ENCODE data around the gene TDRD1.

TDRD1 gene

DNA sequence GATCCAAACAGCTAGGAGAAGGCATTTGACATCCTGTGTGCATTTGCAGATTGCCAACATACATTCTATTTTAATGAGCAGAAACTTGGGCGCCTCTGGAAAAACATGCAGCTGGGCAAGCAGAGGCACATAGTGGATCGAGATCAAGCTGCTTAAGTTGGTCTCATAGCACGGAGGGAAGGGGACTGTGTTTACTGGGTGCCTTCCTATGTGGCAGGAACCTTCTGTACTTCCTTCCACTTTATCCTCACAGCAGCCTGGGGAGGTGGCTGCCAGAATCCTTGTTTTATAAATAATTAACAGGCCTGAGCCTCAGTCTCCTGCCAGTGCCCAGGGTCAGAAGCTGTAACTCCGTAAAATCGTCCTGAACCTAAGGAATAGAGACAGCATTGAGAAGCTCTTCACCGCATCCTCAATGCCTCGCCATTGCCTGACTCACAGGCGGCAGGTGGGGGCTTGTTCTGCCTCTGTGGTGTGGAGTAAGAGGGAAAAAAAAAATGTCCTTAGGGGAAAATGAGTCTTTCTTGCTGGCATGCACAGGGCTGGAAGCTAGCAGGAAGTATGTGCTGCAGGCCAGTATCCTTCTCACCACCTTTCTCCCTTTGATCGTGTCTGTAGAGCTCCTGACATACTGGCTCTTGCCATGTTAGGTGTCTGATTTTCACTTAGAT is 66.1 kb downstream of the TDRD1 start:
- no peak overlapping the region for H3K27ac ChIP-seq (ENCODE audit: low read depth, low read length, severe bottlenecking)
- no peak overlapping the region for H3K4me3 ChIP-seq (ENCODE audit: extremely low read depth, insufficient read depth, low read length, poor library complexity, severe bottlenecking)
- H3K9me3 ChIP-seq (ENCODE audit: control insufficient read depth, low read length), result no peaks in the 10 kb centered on the region
- H3K4me1 ChIP-seq (ENCODE audit: control insufficient read depth, insufficient read depth, low read length, poor library complexity, severe bottlenecking), result no peaks in the 10 kb centered on the region
- H3K36me3 ChIP-seq (ENCODE audit: control insufficient read depth, insufficient read depth, low read length), result no peaks in the 10 kb centered on the region
- 87 to 91% methylated on average over 8 to 9 of the region's 9 CpGs for WGBS, 2 experiments (ENCODE audit: insufficient coverage in 2 of 2)

GRCh38 chr10:114246679-114247305 is 67.6 kb downstream of the TDRD1 start:
- H3K36me3 ChIP-seq (ENCODE audit: control insufficient read depth, insufficient read depth, low read length), result no peaks in the 10 kb centered on the region
- no peaks in the 10 kb centered on the region for H3K9me3 ChIP-seq (ENCODE audit: control insufficient read depth, low read length)
- WGBS, 2 experiments (ENCODE audit: insufficient coverage in 2 of 2), result 92 to 100% methylated on average over 5 to 6 of the region's 7 CpGs
- H3K4me3 ChIP-seq (ENCODE audit: extremely low read depth, insufficient read depth, low read length, poor library complexity, severe bottlenecking), result no peak overlapping the region
- no peaks in the 10 kb centered on the region for H3K4me1 ChIP-seq (ENCODE audit: control insufficient read depth, insufficient read depth, low read length, poor library complexity, severe bottlenecking)
- H3K27ac ChIP-seq (ENCODE audit: low read depth, low read length, severe bottlenecking), result no peak overlapping the region

GRCh38 chr10:114250236-114250635 is 71.1 kb downstream of the TDRD1 start:
- no peaks in the 10 kb centered on the region for H3K4me1 ChIP-seq (ENCODE audit: control insufficient read depth, insufficient read depth, low read length, poor library complexity, severe bottlenecking)
- H3K27ac ChIP-seq (ENCODE audit: low read depth, low read length, severe bottlenecking), result no peak overlapping the region
- no peak overlapping the region for H3K4me3 ChIP-seq (ENCODE audit: extremely low read depth, insufficient read depth, low read length, poor library complexity, severe bottlenecking)
- no peaks in the 10 kb centered on the region for H3K9me3 ChIP-seq (ENCODE audit: control insufficient read depth, low read length)
- WGBS, 2 experiments (ENCODE audit: insufficient coverage in 2 of 2), result 97 to 100% methylated on average over 2 to 4 of the region's 6 CpGs
- H3K36me3 ChIP-seq (ENCODE audit: control insufficient read depth, insufficient read depth, low read length), result no peaks in the 10 kb centered on the region

DNA sequence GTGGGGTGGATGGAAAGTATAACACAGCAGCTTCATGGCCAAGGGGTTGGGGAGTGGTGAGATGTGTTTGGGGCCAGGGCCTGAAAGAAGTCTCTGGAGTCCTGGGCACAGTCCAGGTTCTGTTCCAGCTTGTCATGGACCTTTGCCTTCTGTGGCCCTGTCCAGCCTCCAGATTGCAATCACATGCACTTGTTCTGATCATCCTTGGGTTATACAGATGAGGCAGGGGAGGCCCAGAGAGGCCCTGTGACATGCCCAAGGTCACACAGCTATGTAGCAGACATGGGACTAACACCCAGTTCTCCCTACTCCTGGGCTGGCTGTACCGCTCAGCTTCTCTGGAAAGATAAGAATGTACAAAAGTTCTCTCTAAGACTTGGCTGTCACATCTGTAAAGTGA is 71.6 kb downstream of the TDRD1 start:
- no peak overlapping the region for H3K27ac ChIP-seq (ENCODE audit: low read depth, low read length, severe bottlenecking)
- H3K9me3 ChIP-seq (ENCODE audit: control insufficient read depth, low read length), result no peaks in the 10 kb centered on the region
- no peaks in the 10 kb centered on the region for H3K36me3 ChIP-seq (ENCODE audit: control insufficient read depth, insufficient read depth, low read length)
- no CpG with 5 or more reads among the region's 1 CpG for WGBS, 2 experiments (ENCODE audit: insufficient coverage in 2 of 2)
- no peaks in the 10 kb centered on the region for H3K4me1 ChIP-seq (ENCODE audit: control insufficient read depth, insufficient read depth, low read length, poor library complexity, severe bottlenecking)
- H3K4me3 ChIP-seq (ENCODE audit: extremely low read depth, insufficient read depth, low read length, poor library complexity, severe bottlenecking), result no peak overlapping the region

GRCh38 chr10:114252092-114252491 is 72.9 kb downstream of the TDRD1 start:
- WGBS, 2 experiments (ENCODE audit: insufficient coverage in 2 of 2), result 92 to 93% methylated on average over 4 of the region's 5 CpGs
- Histone ChIP-seq H3K27ac (ENCODE audit: low read depth, low read length, severe bottlenecking) (no peak overlapping the region), H3K4me1 (ENCODE audit: control insufficient read depth, insufficient read depth, low read length, poor library complexity, severe bottlenecking) (peaks cover 3% of the 10 kb centered on the region), H3K36me3 (ENCODE audit: control insufficient read depth, insufficient read depth, low read length) (no peaks in the 10 kb centered on the region), H3K9me3 (ENCODE audit: control insufficient read depth, low read length) (no peaks in the 10 kb centered on the region), H3K4me3 (ENCODE audit: extremely low read depth, insufficient read depth, low read length, poor library complexity, severe bottlenecking) (no peak overlapping the region)

DNA sequence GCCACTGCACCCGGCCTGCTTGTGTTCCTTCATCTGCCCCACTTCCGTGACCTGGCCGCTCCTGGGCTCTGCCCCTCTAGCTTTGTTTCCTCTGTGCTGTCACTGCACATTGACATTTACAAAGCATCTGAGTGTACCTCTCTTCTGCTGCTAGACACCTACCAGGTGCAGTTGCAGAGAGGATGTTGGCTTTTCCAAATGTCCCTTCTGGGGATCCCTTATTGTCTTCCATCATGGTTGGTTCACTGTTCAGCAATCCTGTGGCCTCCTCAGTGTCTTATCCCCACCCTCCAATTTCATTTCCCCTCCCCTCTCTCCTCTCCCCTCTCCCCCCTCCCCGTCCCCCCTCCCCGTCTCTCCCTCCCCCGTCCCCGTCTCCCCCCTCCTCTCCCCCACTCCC is 73.7 kb downstream of the TDRD1 start:
- H3K36me3 ChIP-seq (ENCODE audit: control insufficient read depth, insufficient read depth, low read length), result no peaks in the 10 kb centered on the region
- peaks cover 11% of the 10 kb centered on the region for H3K4me1 ChIP-seq (ENCODE audit: control insufficient read depth, insufficient read depth, low read length, poor library complexity, severe bottlenecking)
- 93 to 94% methylated on average over 2 to 3 of the region's 7 CpGs for WGBS, 2 experiments (ENCODE audit: insufficient coverage in 2 of 2)
- no peak overlapping the region for H3K27ac ChIP-seq (ENCODE audit: low read depth, low read length, severe bottlenecking)
- no peaks in the 10 kb centered on the region for H3K9me3 ChIP-seq (ENCODE audit: control insufficient read depth, low read length)
- no peak overlapping the region for H3K4me3 ChIP-seq (ENCODE audit: extremely low read depth, insufficient read depth, low read length, poor library complexity, severe bottlenecking)

DNA sequence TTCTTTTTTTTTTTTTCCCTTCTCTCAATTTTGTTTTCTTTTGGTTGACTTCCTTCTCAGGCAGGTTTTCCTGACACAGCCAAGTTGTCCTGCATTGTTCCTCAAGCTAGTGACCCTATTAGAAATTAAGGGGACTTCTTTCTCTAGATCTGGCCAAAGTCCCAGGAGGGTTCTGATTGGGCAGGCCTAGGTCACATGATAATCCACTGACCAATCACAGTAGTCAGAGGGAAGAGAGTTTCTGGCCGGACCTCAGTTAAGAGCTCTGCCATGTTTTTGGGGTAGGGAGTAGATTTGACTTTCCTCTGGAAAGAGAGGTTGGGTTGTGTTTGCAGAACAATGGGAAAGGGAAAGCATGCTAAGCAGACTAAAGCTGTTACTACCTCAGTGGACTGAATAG is 76.1 kb downstream of the TDRD1 start:
- Histone ChIP-seq H3K9me3 (ENCODE audit: control insufficient read depth, low read length) (no peaks in the 10 kb centered on the region), H3K27ac (ENCODE audit: low read depth, low read length, severe bottlenecking) (no peak overlapping the region), H3K4me3 (ENCODE audit: extremely low read depth, insufficient read depth, low read length, poor library complexity, severe bottlenecking) (no peak overlapping the region), H3K4me1 (ENCODE audit: control insufficient read depth, insufficient read depth, low read length, poor library complexity, severe bottlenecking) (peaks cover 32% of the 10 kb centered on the region), H3K36me3 (ENCODE audit: control insufficient read depth, insufficient read depth, low read length) (no peaks in the 10 kb centered on the region)
- 80 to 100% methylated on average over 1 of the region's 1 CpG for WGBS, 2 experiments (ENCODE audit: insufficient coverage in 2 of 2)

DNA sequence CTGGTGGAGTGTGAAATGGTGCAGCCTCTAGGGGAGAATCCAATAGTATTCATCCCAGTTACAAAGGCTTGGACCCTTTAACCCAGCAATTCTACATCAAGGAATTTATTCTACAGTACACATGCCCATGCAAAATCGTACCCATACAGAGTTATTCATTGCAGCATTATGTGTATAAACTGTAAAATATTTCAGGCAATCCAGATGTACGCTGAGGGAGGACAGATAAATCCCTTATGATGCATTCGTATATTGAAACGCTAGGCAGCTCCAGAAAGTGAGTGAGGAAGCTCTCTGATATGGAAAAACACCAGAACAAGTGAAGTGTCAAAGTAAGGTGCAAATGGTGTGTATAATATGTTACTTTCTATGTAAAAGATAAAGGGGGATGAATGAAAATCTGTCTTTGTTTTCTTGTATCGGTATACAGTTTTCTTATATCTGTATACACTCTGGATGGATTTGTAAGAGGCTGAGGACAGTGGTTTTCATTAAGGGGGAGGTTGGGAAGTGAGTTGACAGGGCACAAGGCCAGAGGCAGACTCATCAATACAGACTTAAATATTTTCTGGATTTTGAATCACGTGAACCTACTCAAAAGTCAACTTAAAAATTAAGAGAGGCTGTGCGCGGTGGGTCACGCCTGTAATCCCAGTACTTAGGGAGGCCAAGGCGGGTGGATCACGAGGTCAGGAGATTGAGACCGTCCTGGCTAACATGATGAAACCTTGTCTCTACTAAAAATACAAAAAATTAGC is 77.0 kb downstream of the TDRD1 start:
- Histone ChIP-seq H3K36me3 (ENCODE audit: control insufficient read depth, insufficient read depth, low read length) (no peaks in the 10 kb centered on the region), H3K4me1 (ENCODE audit: control insufficient read depth, insufficient read depth, low read length, poor library complexity, severe bottlenecking) (peaks cover 39% of the 10 kb centered on the region), H3K9me3 (ENCODE audit: control insufficient read depth, low read length) (no peaks in the 10 kb centered on the region), H3K27ac (ENCODE audit: low read depth, low read length, severe bottlenecking) (no peak overlapping the region), H3K4me3 (ENCODE audit: extremely low read depth, insufficient read depth, low read length, poor library complexity, severe bottlenecking) (no peak overlapping the region)
- 89 to 97% methylated on average over 11 of the region's 12 CpGs for WGBS, 2 experiments (ENCODE audit: insufficient coverage in 2 of 2)

GRCh38 chr10:114256822-114257221 is 77.7 kb downstream of the TDRD1 start:
- H3K27ac ChIP-seq (ENCODE audit: low read depth, low read length, severe bottlenecking), result no peak overlapping the region
- H3K4me1 ChIP-seq (ENCODE audit: control insufficient read depth, insufficient read depth, low read length, poor library complexity, severe bottlenecking), result peaks cover 42% of the 10 kb centered on the region
- no peak overlapping the region for H3K4me3 ChIP-seq (ENCODE audit: extremely low read depth, insufficient read depth, low read length, poor library complexity, severe bottlenecking)
- H3K36me3 ChIP-seq (ENCODE audit: control insufficient read depth, insufficient read depth, low read length), result no peaks in the 10 kb centered on the region
- 100% methylated on average over 1 of the region's 3 CpGs for WGBS, 2 experiments (ENCODE audit: insufficient coverage in 2 of 2)
- no peaks in the 10 kb centered on the region for H3K9me3 ChIP-seq (ENCODE audit: control insufficient read depth, low read length)

- H3K9me3 ChIP-seq (ENCODE audit: control insufficient read depth, low read length), result no peaks in the 10 kb centered on the region
- H3K36me3 ChIP-seq (ENCODE audit: control insufficient read depth, insufficient read depth, low read length), result no peaks in the 10 kb centered on the region
- WGBS, 2 experiments (ENCODE audit: insufficient coverage in 2 of 2), result 60 to 78% methylated on average over 2 to 3 of the region's 3 CpGs
- peaks cover 42% of the 10 kb centered on the region for H3K4me1 ChIP-seq (ENCODE audit: control insufficient read depth, insufficient read depth, low read length, poor library complexity, severe bottlenecking)
- peak overlapping the region; percentile 62 for H3K27ac ChIP-seq (ENCODE audit: low read depth, low read length, severe bottlenecking)
- H3K4me3 ChIP-seq (ENCODE audit: extremely low read depth, insufficient read depth, low read length, poor library complexity, severe bottlenecking), result no peak overlapping the region
Observed at GRCh38 chr10:114257498-114257897, 78.3 kb downstream of the TDRD1 start.

All from mesodermal cell (in vitro differentiated cells).